NCI-H1092 (cell line): ENCODE results near the gene TMPRSS11D.

ENCODE experiments used
- DNase-seq: peaks from one replicate; lab custom pipeline; 2025; lab: John Stamatoyannopoulos, UW

Gene TMPRSS11D, protein sequence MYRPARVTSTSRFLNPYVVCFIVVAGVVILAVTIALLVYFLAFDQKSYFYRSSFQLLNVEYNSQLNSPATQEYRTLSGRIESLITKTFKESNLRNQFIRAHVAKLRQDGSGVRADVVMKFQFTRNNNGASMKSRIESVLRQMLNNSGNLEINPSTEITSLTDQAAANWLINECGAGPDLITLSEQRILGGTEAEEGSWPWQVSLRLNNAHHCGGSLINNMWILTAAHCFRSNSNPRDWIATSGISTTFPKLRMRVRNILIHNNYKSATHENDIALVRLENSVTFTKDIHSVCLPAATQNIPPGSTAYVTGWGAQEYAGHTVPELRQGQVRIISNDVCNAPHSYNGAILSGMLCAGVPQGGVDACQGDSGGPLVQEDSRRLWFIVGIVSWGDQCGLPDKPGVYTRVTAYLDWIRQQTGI

DNA sequence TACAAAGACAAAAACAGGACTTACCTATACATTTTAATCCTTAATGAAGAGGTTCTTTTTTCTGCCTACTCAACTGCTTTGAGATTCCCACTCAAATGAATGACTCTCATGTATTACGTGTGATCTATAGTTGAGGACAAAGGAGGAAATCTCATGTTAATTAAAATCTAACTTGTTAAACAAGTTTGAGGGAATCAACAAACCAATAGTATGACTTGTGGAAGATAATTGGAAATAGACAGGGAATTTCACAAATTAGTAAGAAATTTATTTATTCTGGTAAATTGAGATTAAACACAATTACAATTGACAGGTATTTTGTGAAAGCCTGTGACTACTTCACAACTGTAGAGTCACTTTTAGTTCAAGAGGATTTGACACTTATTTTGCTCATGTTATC is at the start of gene TMPRSS11D:
TSS of gene TMPRSS11D (minus strand) at position 101 of the 400 bp plus-strand sequence. CDS start at position 32, 69 bp downstream.
- no peak for DNase-seq

GRCh38 chr4:67933038-67933437 is 49.2 kb upstream of the TMPRSS11D start:
- DNase-seq: no peak

- DNase-seq: no peak
These were observed 47.5 kb upstream of the TMPRSS11D start for GRCh38 chr4:67931256-67931655.

DNA sequence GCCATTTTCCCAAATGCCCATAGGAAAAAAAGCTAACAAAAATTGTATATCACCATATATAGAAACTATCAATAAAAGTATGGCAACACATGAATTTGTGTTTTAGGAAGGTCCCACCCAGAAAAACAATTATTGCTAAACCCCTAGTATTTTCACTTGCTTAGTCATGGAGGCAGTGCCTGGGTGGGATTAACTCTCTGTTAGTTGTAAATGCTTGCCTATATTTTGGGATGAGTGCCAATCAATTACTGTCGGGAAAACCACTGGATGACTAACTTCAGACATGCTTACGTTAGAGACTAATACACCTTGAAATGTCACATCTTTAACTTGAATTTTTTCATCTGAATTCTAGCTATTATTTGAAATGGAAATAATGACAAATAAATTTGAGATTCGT is 45.6 kb upstream of the TMPRSS11D start:
- no peak for DNase-seq

- DNase-seq: no peak
These were observed 44.7 kb upstream of the TMPRSS11D start for GRCh38 chr4:67928546-67928945.

DNA sequence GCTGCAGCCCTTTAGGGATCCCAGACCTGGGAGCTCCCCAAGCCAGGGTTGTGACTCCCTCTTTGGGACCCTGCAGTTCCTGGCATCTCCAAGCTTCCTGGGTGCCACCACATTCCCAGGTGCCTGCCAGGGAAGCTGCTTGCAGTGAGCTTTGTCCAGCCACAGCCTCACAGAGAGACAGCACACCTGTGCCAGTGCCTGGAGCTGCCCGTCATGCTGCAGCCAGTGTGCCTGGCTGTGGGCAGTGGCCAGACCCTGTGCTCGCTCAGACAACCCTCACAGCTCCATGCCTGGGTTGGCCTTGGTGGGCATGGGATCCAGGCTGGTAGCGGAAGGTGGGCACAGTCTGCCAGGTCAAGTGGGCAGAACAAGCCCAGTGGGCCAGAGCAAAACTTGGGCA is 43.4 kb upstream of the TMPRSS11D start:
- DNase-seq: no peak

GRCh38 chr4:67926485-67926884 is 42.7 kb upstream of the TMPRSS11D start:
- DNase-seq: no peak

DNA sequence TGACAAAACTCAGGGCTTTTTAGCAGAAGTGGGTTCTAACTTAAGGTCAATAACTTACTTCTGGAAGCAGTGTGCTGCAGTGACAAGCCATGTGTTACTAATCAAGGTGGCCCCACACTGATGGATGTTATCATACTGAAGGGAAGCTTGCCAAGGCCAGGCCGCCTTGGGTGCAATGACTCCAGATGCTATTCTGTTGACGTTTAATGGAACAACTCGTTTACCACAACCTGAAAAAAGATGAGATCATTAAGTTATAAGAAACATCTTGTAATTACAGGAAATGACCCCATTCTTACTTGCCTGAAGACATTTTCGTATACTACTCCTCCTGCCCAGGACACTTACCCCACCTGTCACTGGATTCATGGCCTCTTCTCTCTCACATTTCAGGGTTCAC is 38.9 kb upstream of the TMPRSS11D start:
- DNase-seq: no peak

- DNase-seq: peak; percentile 21
These were observed 34.6 kb upstream of the TMPRSS11D start for GRCh38 chr4:67918428-67918827.

DNA sequence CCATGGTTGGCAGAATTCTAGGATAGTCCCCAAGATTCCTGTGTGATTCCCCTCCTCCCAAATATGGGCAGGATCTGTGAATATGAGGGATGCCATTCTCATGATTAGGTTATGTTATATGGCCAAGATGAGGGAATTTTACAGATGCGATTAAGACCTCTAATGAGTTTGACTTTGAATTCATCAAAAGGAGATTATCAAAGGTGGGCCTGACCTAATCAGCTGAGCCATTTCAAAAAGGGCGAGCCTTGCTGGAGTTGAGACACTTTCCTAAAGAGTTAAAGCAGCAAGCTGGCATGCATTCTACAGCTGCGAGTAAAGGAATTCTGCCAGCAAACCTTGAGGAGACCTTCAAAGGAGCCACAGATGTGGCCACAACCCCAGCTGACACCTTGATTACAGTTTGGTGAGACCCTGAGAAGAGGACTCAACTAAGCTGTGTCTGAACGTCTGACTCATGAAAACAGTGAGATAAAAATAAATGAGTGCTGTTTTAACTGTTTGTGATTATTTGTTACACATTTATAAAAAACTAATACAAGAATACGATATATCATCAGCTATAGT is 31.7 kb upstream of the TMPRSS11D start:
- no peak for DNase-seq

DNA sequence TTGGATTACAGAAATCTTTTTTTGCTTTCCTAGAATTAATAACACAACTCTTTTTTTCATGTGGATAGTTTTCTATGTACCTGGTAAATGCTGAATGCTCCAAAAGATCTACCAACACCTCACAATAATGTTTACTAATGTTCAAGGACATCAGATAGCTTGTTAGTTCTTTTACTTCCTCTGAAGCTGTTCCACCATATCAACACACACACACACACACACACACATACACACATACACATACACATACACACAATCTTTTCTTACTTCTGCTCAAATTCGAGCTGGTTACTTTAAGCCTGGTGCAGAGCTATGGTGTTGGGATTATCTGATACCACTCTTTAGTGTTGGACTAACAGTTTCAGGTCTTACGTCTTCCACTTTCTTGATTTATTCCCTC is 28.3 kb upstream of the TMPRSS11D start:
- DNase-seq: no peak

DNA sequence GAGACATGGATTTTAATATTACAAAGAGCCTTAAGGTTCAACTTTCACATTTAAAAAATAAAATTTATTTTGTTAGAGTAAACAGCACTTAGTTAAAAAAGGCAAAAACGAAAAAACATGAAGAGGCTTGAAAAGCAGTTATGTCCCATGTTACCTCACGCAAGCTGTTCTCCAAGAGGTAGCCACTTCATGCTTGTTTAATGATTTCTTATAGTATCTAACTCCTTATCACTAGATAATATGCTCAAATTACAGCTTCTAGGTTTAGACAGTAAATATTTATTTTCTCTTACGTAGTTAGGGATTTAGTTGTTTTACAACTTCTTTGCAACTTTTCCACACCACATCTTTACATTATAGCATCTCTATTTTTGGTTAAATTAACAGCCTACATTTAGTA is 27.8 kb upstream of the TMPRSS11D start:
- no peak for DNase-seq

DNA sequence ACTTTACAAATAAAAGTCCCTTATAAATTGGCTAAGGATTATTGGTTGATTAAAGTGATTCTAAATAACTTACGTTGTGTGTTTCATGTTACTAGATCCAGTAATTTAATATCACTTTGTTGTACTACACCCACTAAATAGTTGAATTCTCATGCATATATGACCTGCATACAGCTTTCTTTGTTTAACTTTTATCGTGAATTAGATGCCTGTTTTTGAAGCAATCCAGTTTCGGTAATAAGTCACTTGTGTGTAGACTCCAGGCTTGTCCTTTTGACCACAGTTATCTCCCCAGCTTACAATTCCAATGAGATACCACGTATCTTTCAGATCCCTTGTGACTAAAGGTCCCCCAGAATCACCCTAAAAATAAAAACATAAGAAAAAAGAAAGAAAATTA is 27.3 kb upstream of the TMPRSS11D start:
- no peak for DNase-seq

GRCh38 chr4:67910585-67910905 is 26.7 kb upstream of the TMPRSS11D start:
- no peak for DNase-seq

- DNase-seq: no peak
These were observed 26.2 kb upstream of the TMPRSS11D start for GRCh38 chr4:67909905-67910584.

- DNase-seq: no peak
These were observed 23.8 kb upstream of the TMPRSS11D start for GRCh38 chr4:67907650-67908049.

- DNase-seq: no peak
These were observed 15.3 kb upstream of the TMPRSS11D start for GRCh38 chr4:67899096-67899495.

DNA sequence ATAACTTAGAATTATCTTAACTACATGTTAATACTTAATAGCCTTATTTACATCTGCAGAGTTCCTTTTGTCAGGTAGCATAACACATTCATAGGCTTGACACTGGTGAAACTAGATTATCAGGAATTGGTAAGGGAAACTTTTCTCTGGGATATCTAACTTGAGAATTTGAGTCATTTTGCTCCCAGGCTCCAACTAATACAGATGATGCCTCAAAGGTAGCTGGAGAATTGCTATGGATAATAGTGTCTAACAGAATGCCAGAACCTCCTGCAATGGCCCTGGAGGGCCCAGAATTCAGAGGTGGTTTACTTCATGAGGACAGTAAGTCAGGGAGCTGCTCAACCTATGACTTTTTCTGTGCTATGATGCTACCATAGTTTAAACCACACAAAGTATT is 13.9 kb upstream of the TMPRSS11D start:
- DNase-seq: no peak

DNA sequence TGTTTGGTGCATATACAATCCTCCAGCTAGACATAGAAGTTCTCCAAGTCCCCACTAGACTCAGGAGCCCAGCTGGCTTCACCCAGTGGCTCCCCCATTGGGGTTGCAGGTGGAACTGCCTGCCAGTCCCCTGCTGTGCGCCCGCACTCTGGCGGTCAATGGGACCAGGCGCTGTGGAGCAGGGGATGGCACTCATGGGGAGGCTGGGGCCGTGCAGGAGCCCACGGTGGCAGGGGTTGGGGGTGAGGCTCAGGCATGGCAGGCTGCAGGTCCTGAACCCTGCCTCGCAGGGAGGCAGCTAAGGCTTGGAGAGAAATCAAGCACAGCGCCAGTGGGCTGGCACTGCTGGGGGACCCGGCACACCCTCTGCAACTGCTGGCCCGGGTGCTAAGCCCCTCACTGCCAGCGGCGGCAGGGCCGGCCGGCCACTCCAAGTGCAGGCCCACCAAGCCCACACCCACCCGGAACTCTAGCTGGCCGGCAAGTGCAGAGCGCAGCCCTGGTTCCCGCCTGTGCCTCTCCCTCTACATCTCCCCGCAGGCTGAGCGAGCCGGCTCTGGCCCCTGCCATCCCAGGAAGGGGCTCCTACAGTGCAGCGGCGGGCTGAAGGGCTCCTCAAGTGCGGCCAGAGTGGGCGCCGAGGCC is 12.7 kb upstream of the TMPRSS11D start:
- no peak for DNase-seq

- no peak for DNase-seq
These were observed 10.9 kb upstream of the TMPRSS11D start for GRCh38 chr4:67894659-67895058.

DNA sequence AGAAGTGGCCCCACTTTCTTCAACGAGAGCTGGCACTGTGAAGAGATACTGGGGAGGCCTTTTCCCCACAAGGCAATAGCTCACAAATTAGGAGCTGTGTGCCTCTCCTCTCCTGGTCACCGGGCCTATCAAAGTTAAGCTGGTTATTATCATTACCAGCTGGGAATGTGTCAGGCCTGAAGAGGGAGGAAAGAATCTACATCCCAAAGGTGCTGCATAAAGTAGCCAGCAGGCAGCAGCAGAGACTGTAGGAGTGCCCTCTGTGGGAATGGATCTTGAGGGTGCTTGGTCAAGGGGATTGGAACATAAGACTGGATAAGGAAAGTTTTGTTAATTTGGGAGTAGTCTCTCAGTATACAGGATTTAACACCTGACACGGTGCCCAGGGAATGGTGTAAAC is 9.1 kb upstream of the TMPRSS11D start:
- no peak for DNase-seq

DNA sequence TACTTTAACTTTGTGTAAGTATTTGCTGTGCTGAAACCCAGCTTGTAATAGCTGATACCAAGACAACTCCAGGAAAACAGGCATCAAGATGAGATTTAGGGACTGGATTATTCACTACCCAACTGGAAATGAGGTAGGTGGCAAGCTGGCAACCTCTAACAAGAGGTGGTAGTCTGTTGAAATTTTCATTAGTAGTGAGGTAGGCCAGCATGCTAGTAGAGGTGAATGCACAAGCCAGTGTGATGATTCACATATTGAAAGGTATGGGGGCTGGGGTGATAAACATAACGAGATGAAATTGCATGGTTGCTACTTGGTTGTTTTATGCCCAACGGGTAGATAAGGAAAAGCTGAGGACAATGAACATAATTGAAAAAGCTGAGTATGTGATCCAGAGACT is 8.5 kb upstream of the TMPRSS11D start:
- no peak for DNase-seq

DNA sequence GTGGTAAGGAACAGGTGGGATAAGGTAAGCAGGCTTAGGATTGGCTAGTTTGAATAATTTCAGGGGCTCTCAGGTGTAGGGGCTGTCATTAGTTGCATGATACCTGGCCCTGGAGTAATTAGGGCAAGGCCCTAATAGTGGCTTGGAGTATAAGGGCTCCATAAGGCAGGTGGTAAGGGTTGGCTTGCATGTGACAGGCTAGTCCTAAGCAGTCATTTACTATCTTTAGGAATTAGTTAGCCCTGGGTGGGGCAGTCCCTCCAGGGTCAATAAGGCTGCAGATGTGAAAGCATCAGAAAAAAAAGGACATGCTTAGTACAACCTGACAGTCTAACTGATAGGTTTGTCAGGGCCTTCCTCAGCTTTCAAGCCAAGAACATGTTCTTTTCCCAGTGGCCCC is 7.8 kb upstream of the TMPRSS11D start:
- DNase-seq: no peak
